H9 (cell line): ENCODE data around the gene MAGI3. TPM values are rescaled to one million over a fixed set of nuclear protein-coding genes. Genes with fewer than 3 reads are reported as not detected.

ENCODE experiments used
- DNase-seq: peaks from one replicate; pipeline ENCODE4 v3.0.0-alpha.2; 2017
- H2AFZ ChIP-seq: one replicate; pipeline ENCODE4 v1.6.1; 2013; ENCODE audit warnings: mild to moderate bottlenecking, low read length, control low read depth, moderate library complexity
- H2AK5ac ChIP-seq: 2 replicates; pipeline ENCODE4 v1.6.1; 2013; ENCODE audit warnings: low read length, control low read depth, mixed read lengths; ENCODE audit not compliant: insufficient read length
- H2BK120ac ChIP-seq: one replicate; pipeline ENCODE4 v1.6.1; 2013; ENCODE audit warnings: low read depth, mild to moderate bottlenecking, low read length, control low read depth, inconsistent platforms; ENCODE audit not compliant: poor library complexity, severe bottlenecking
- H2BK12ac ChIP-seq: 2 replicates; pipeline ENCODE4 v1.6.1; 2013; ENCODE audit warnings: low read length, control low read depth, mixed read lengths, low read depth; ENCODE audit not compliant: insufficient read length
- H2BK15ac ChIP-seq: 2 replicates; pipeline ENCODE4 v1.6.1; 2013; ENCODE audit warnings: low read depth, low read length, control low read depth
- H2BK20ac ChIP-seq: one replicate; pipeline ENCODE4 v1.6.1; 2013; ENCODE audit warnings: low read depth, mild to moderate bottlenecking, low read length, control low read depth, inconsistent platforms; ENCODE audit not compliant: poor library complexity, severe bottlenecking
- H2BK5ac ChIP-seq: 2 replicates; pipeline ENCODE4 v1.6.1; 2013; ENCODE audit warnings: low read length, control low read depth, mixed read lengths; ENCODE audit not compliant: insufficient read length
- H3K14ac ChIP-seq: 2 replicates; pipeline ENCODE4 v1.6.1; 2013; ENCODE audit warnings: low read length, control low read depth; ENCODE audit not compliant: insufficient read depth
- H3K18ac ChIP-seq: 2 replicates; pipeline ENCODE4 v1.6.1; 2013; ENCODE audit warnings: low read depth, mild to moderate bottlenecking, mixed read lengths, low read length, control low read depth; ENCODE audit not compliant: insufficient read length
- H3K23ac ChIP-seq: 2 replicates; pipeline ENCODE4 v1.6.1; 2013; ENCODE audit warnings: low read length, control low read depth, mixed read lengths, low read depth; ENCODE audit not compliant: insufficient read length
- H3K23me2 ChIP-seq: 2 replicates; pipeline ENCODE4 v1.6.1; 2013; ENCODE audit warnings: low read depth, mild to moderate bottlenecking, mixed read lengths, low read length, control low read depth; ENCODE audit not compliant: insufficient read length, poor library complexity, severe bottlenecking
- H3K27ac ChIP-seq: 2 replicates; pipeline ENCODE4 v1.5.1; 2013; ENCODE audit warnings: low read length, control low read depth, mixed read lengths, low read depth; ENCODE audit not compliant: insufficient read length
- H3K27me3 ChIP-seq: 2 replicates; pipeline ENCODE4 v1.6.1; 2013; ENCODE audit warnings: low read length, control low read depth, inconsistent platforms; ENCODE audit not compliant: insufficient read depth
- H3K4ac ChIP-seq: 2 replicates; pipeline ENCODE4 v1.6.1; 2013; ENCODE audit warnings: low read depth, mild to moderate bottlenecking, control low read depth, inconsistent platforms, low read length, moderate library complexity
- H3K4me1 ChIP-seq: 2 replicates; pipeline ENCODE4 v1.6.1; 2013; ENCODE audit warnings: low read length, control low read depth, inconsistent platforms; ENCODE audit not compliant: insufficient read depth
- H3K4me2 ChIP-seq: 2 replicates; pipeline ENCODE4 v1.6.1; 2013; ENCODE audit warnings: low read length, control low read depth, mixed read lengths; ENCODE audit not compliant: insufficient read length, insufficient read depth
- H3K56ac ChIP-seq: 2 replicates; pipeline ENCODE4 v1.6.1; 2013; ENCODE audit warnings: low read depth, mild to moderate bottlenecking, mixed read lengths, low read length, control low read depth; ENCODE audit not compliant: insufficient read length
- H3K79me1 ChIP-seq: 2 replicates; pipeline ENCODE4 v1.6.1; 2013; ENCODE audit warnings: low read depth, mild to moderate bottlenecking, moderate library complexity, low read length, control low read depth, inconsistent platforms; ENCODE audit not compliant: insufficient read depth, poor library complexity, severe bottlenecking
- H3K79me2 ChIP-seq: 2 replicates; pipeline ENCODE4 v1.6.1; 2013; ENCODE audit warnings: low read length, control low read depth, inconsistent platforms; ENCODE audit not compliant: insufficient read depth
- H3K9ac ChIP-seq: 2 replicates; pipeline ENCODE4 v1.6.1; 2013; ENCODE audit warnings: low read length, control low read depth, mixed read lengths; ENCODE audit not compliant: insufficient read length; ENCODE audit errors: extremely low read depth
- H3K9me3 ChIP-seq: one replicate; pipeline ENCODE4 v1.6.1; 2013; ENCODE audit warnings: low read depth, low read length, inconsistent platforms; ENCODE audit not compliant: control insufficient read depth
- H3T11ph ChIP-seq: one replicate; pipeline ENCODE4 v1.6.1; 2013; ENCODE audit warnings: mild to moderate bottlenecking, low read length, control low read depth, inconsistent platforms
- H4K20me1 ChIP-seq: one replicate; pipeline ENCODE4 v1.6.1; 2013; ENCODE audit not compliant: control insufficient read depth, insufficient read length, insufficient read depth
- H4K5ac ChIP-seq: 2 replicates; pipeline ENCODE4 v1.6.1; 2013; ENCODE audit warnings: low read depth, mild to moderate bottlenecking, mixed read lengths, low read length, control low read depth; ENCODE audit not compliant: insufficient read length
- H4K8ac ChIP-seq: replicated peaks from 2 replicates; pipeline ENCODE4 v1.6.1; 2013; ENCODE audit warnings: low read length, control low read depth, mixed read lengths, low read depth; ENCODE audit not compliant: insufficient read length
- H4K91ac ChIP-seq: 2 replicates; pipeline ENCODE4 v1.6.1; 2013; ENCODE audit warnings: low read depth, mild to moderate bottlenecking, moderate library complexity, mixed read lengths, low read length, control low read depth; ENCODE audit not compliant: insufficient read length
- H3K27ac Mint-ChIP-seq, 3 experiments: 2 replicates in 2 of 3; 3 replicates in 1 of 3; pipeline ENCODE4 v1.8.0; 2020 to 2021; ENCODE audit warnings: mixed read lengths in 3 of 3, mild to moderate bottlenecking in 1 of 3, moderate library complexity in 1 of 3
- H3K27me3 Mint-ChIP-seq: 2 replicates; pipeline ENCODE4 v1.8.0; 2021; ENCODE audit warnings: low read depth, mild to moderate bottlenecking, moderate library complexity, mixed read lengths
- H3K36me3 Mint-ChIP-seq, 3 experiments: 2 replicates in 2 of 3; 3 replicates in 1 of 3; pipeline ENCODE4 v1.8.0; 2020 to 2021; ENCODE audit warnings: low read depth in 3 of 3, mixed read lengths in 3 of 3; ENCODE audit not compliant: insufficient read depth in 1 of 3
- H3K4me1 Mint-ChIP-seq, 2 experiments: 2 replicates each; pipeline ENCODE4 v1.8.0; 2020; ENCODE audit warnings: mixed read lengths in 2 of 2
- H3K4me3 Mint-ChIP-seq, 2 experiments: 2 replicates in 1 of 2; 3 replicates in 1 of 2; pipeline ENCODE4 v1.8.0; 2020 to 2021; ENCODE audit warnings: mild to moderate bottlenecking in 2 of 2, mixed read lengths in 2 of 2, moderate library complexity in 1 of 2
- H3K9me3 Mint-ChIP-seq, 2 experiments: 2 replicates in 1 of 2; 3 replicates in 1 of 2; pipeline ENCODE4 v1.8.0; 2020; ENCODE audit warnings: mild to moderate bottlenecking in 2 of 2, mixed read lengths in 2 of 2, moderate library complexity in 1 of 2
- CTCF ChIP-seq: fragments of 200-600 bp; sonication (generic); conservative IDR thresholded peaks from 3 replicates; pipeline ENCODE4 v1.8.0; 2021; ENCODE audit warnings: antibody characterized with exemption, mild to moderate bottlenecking
- WGBS: extraction: QIAGEN DNeasy Blood & Tissue Kit; methylation state at CpG from one replicate; pipeline ENCODE4 v1.1.7; 2013; ENCODE audit warnings: missing lambda C conversion rate, low lambda C conversion rate, mixed read lengths; ENCODE audit not compliant: insufficient read length; ENCODE audit errors: extremely low coverage; 5-methylcytosine and 5-hydroxymethylcytosine counted together
- total RNA-seq: library from RNA; stranded (reverse); gene quantifications from 2 replicates; pipeline ENCODE4 v1.2.1, GENCODE V29; 2021

The MAGI3 gene
- total RNA-seq, 1 experiment from 2014 or later = 8.2 TPM

GRCh38 chr1:113582084-113582483 lies 191.8 kb downstream of the MAGI3 start:
- H3K79me1 ChIP-seq = no peaks in the 10 kb centered on the region
- H3K4me3 Mint-ChIP-seq = no peak overlapping the region
- no peak overlapping the region for H2AK5ac ChIP-seq
- H2BK120ac ChIP-seq = no peak overlapping the region
- no peaks in the 10 kb centered on the region for H3K27me3 ChIP-seq
- H2BK15ac ChIP-seq = no peak overlapping the region
- H3K4me1 Mint-ChIP-seq = peaks cover 7% of the 10 kb centered on the region in 2 experiments
- no peak overlapping the region for H3T11ph ChIP-seq
- H3K27ac ChIP-seq = no peak overlapping the region
- no peaks in the 10 kb centered on the region for H3K79me2 ChIP-seq
- no peak for DNase-seq
- no peak overlapping the region for H4K8ac ChIP-seq
- H2BK20ac ChIP-seq = no peak overlapping the region
- no peak overlapping the region for H3K27ac Mint-ChIP-seq
- H3K18ac ChIP-seq = no peak overlapping the region
- H3K23me2 ChIP-seq = no peaks in the 10 kb centered on the region
- no peaks in the 10 kb centered on the region for H4K20me1 ChIP-seq
- no peak overlapping the region for H3K4me2 ChIP-seq
- H4K91ac ChIP-seq = no peak overlapping the region
- H3K56ac ChIP-seq = no peak overlapping the region
- H3K36me3 Mint-ChIP-seq = no peaks in the 10 kb centered on the region
- no peak overlapping the region for H2AFZ ChIP-seq
- no peaks in the 10 kb centered on the region for H3K4me1 ChIP-seq
- H3K9ac ChIP-seq = no peak overlapping the region
- no peak overlapping the region for H3K23ac ChIP-seq
- H3K9me3 ChIP-seq = no peaks in the 10 kb centered on the region
- no peak overlapping the region for H3K4ac ChIP-seq
- no peak overlapping the region for H4K5ac ChIP-seq
- H3K27me3 Mint-ChIP-seq = no peaks in the 10 kb centered on the region
- H2BK5ac ChIP-seq = no peak overlapping the region
- H2BK12ac ChIP-seq = no peak overlapping the region
- no CpG with 5 or more reads among the region's 1 CpG for WGBS
- no peak for TF ChIP-seq CTCF
- no peaks in the 10 kb centered on the region for H3K9me3 Mint-ChIP-seq
- no peak overlapping the region for H3K14ac ChIP-seq
